Measurements from ENCODE around the gene KLF11.

KLF11 gene

DNA sequence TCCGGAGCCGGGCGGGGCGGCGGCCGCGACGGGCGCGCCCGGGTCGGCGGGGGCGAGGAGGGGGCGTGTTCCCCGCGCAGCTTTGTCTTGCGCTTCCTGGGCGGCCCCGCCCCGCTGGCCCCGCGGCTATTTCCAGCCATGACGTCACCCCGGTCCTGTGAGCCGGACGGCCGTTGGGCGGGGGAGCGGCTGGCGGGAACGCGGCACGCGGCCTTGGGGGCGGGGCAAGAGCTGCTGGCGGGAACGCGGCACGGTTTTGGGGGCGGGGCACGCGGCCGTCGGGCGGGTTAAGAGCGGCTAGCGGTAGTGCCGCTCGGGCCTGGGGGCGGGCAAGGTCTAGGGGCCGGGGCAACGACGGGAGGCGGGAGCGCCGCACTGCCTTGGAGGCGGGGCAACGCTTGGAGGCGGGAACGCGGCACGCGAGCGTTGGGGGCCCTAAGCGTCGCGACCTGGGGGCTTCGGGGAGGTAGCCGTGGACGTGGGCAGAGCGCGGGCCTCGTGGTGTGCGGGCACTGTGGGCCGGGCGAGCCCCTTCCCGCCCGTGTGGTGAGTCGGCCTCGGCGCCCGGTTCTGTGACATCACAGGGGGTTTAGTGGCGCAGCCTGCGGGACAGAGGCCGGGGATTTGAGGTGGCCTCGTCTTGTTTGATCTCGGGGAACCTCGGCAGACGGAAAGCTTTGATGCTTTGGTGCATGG, 704 bp downstream of the KLF11 start:
- DNase-seq: peak; percentile 91

DNA sequence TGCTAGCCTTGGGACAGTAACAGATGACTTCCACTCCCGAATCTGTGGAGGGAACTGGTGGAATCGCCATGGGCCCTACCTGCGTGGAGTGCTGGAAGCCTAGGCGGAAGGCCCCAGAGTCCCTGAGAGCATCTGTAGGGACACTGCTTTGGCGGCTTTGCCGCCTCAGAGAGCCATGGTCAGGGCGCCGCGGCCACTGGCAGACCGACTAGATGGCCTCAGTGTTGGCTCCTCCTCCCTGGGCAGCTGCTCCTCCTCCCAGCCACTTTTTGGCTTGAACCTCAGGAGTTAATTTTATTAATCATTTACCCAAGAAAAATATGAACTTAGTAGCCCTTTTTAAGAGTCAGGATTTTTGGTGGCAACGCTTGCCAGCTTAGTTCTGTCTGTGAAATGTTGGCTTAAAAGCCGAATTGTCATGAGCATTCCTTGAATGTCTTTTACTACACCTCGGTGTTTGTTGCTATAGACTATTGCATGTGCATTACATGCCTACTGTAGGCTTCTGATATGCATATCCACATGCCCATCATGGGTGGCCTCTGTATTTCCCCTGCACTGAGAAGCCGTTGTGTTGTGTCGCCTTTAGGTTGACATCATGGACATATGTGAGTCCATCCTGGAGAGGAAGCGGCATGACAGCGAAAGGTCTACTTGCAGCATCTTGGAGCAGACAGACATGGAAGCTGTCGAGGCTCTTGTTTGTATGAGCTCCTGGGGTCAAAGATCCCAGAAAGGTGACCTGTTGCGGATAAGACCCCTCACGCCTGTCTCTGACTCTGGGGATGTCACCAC, 2.4 kb downstream of the KLF11 start:
- no peak for DNase-seq

DNA sequence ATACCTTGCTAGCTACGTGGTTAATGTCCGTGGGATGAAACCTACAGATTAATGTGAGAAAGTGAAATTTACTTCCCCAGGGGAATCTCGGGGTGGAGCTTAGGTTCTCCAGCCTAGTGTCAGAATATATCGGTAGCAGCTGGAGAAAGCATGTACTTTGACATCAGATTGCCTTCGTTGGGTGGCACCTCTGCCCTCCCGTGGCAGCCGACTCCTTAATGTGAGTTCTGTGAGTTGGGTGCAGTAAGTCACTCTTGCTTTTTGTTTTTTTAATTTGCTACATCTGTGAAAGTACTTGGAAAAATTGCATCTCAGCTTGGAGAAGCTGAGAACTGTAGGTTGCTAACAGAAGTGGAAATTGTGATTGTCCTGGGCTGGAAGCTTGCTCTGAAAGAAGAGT, 3.6 kb downstream of the KLF11 start:
- DNase-seq: no peak

DNA sequence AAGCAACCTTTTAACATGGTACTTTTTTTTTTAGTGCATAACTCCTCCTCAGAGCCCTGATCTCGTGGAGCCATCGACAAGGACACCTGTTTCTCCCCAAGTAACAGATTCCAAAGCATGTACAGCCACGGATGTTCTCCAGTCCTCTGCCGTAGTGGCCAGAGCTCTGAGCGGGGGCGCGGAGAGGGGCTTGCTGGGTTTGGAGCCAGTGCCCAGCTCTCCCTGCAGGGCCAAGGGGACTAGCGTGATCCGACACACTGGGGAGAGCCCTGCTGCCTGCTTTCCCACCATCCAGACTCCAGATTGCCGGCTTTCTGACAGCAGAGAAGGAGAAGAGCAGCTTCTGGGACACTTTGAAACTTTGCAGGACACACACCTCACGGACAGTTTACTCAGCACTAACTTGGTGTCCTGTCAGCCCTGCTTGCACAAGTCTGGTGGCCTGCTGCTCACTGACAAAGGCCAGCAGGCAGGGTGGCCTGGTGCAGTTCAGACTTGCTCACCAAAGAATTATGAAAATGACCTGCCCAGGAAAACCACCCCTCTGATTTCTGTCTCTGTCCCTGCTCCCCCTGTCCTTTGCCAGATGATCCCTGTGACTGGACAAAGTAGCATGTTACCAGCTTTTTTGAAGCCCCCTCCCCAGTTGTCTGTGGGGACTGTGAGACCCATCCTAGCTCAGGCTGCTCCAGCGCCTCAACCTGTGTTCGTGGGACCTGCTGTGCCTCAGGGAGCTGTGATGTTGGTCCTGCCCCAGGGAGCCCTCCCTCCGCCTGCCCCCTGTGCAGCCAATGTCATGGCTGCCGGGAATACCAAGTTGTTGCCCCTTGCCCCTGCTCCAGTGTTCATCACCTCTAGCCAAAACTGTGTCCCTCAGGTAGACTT, 4.5 kb downstream of the KLF11 start:
- no peak for DNase-seq

DNA sequence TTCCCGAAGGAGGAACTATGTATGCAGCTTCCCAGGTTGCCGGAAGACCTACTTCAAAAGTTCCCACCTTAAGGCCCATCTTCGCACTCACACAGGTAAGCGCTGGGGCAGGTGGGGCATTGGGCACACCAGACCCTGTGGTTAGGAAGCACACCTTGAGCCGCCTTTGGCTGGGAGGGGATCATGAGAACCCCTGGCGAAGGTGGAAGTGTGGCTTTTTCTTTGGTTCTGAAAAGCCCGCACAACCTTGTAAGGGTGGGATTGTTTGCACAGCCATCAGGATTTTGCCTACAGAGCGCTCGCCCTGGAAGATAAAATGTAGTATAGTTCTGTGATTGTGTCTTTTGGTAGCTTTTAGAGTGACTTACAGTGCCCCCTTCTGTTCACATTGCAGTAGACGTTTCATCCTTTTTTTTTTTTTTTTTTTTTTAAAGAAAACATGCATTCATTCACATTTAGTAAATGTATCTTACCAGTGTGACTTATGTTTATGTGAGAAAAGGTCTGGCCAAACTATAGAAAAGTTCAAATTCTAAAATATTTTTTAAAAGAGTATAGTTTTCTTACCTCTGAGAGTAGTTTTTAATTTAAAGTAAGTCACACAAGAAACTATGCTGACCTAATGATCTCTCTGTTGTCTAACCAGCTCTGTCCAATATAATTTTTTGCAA, 5.3 kb downstream of the KLF11 start:
- DNase-seq: no peak

DNA sequence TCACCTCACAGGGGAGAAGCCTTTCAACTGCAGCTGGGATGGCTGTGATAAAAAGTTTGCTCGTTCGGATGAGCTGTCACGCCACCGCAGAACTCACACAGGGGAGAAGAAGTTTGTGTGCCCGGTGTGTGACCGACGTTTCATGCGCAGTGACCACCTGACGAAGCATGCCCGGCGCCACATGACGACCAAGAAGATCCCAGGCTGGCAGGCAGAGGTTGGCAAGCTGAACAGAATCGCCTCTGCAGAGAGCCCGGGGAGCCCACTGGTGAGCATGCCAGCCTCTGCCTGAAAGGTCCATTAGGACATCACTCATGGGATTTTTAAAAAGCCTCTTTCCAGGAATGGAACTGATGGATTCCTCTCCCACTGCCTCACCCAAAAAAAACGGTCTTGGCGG, 8.9 kb downstream of the KLF11 start:
- DNase-seq: no peak

DNA sequence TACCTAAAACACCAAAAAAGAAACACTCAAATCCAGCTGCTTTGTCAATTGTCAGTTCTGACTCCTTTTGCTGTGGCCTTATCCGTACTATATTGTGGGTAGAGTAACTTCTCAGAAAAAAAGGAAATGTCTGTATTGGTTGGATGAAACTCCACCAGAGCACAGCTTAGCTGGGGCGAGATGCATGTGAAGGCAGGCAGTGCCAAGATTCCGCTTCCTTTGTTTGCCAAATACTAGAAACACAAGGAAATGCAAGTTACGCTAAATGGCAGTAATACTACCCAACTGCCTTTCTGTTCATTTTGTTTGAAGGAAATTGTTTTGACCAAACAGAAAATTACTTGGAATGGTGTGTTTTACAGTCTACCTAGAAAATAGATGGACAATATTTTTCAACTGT, 10.0 kb downstream of the KLF11 start:
- DNase-seq: no peak

DNA sequence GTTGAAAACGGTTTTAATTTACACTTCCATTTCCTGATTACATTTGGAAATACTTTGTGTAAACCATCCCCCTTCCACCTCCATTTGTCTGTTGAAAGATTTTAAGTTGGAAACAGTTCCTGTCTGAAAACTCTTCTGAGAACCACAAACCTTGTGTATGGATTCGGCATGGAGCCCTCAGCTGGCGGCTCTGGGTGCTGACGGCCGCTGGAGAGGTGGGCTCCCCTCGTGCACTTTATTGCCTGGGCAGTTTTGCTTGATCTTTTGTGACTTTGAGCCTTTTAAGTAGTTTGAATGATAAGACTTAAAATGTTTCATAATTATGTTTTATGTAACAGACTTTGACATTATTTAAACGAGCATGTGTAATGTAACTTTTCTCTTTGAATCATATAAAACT, 11.1 kb downstream of the KLF11 start:
- no peak for DNase-seq

DNA sequence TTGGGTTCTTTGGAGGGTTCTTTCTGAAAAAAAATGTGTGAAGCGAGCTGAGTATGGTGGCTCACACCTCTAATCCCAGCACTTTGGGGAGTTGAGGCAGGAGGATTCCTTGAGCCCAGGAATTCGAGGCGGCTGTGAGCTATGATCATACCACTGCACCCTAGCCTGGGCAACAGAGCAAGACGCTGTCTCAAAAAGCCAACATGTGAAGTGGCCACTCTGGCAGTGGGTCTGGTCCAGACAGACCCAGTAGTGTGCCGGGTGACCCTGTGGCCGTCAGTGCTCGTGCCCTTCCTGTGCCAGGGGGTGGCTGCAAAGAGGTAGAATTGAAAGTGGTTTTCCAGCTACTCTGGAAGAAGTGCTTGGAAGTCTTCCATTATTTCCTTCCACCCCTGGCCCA, 11.6 kb downstream of the KLF11 start:
- DNase-seq: no peak

DNA sequence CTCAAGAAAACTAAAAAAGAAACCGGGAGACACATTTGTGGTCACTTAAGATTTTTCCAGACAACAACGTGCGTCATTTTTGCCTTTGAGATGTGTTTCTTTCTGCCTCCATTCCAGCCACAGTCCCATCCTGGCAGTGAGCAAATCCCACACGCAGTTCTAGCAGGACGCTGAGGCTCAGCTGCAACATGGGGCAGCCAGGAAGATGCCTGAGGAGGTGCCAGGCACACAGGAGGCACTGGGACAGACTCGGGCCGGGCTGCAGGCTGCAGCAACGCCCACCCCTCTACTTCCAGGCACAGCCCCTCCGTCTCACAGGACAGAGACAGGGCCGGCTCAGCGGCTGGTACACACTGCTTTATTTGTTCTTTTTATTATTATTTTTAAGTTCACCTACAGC, 13.1 kb downstream of the KLF11 start:
- no peak for DNase-seq

DNA sequence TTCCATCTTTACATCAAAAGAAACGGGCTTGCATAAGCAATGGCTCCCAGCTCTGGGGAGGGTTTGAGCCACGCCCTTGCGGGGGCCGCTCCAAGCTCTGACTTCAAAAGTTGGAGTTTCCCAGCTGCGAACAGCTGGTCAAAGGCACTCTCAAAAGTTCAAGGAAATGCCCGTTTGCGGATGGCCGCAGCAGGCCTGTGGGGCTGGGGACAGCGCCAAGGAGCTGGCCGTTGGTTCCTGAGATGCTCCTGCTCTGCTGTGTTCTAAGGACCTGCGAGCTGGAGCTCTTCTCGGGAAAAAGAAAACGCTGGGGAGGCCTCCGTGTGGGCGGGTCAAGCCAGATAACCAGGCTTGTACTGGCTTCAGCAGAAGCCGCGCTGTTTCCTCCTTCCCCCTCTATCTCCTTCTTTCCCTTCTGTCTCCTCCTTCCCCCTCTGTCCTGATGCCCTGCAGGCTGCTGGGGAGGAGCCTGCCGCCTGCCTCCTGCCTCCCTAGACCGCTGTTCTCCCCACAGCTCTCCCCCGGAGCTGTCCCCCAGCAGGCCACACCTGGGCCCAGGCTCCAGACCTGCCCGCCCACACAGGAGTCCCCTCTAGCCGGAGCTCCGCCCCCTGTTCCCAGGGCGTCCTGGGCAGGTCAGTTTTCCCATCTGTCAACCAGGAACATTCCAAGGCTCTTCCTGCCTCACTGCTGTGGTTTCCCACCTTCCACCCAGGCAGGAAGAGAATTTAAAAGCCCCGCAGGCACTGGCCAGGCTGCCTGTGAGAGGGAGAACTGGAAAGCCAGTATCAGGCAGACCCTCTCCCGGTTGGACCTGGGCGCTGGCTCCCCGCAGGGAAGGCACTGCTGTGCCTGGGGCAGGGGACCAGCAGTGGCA, 14.1 kb downstream of the KLF11 start:
- DNase-seq: no peak

DNA sequence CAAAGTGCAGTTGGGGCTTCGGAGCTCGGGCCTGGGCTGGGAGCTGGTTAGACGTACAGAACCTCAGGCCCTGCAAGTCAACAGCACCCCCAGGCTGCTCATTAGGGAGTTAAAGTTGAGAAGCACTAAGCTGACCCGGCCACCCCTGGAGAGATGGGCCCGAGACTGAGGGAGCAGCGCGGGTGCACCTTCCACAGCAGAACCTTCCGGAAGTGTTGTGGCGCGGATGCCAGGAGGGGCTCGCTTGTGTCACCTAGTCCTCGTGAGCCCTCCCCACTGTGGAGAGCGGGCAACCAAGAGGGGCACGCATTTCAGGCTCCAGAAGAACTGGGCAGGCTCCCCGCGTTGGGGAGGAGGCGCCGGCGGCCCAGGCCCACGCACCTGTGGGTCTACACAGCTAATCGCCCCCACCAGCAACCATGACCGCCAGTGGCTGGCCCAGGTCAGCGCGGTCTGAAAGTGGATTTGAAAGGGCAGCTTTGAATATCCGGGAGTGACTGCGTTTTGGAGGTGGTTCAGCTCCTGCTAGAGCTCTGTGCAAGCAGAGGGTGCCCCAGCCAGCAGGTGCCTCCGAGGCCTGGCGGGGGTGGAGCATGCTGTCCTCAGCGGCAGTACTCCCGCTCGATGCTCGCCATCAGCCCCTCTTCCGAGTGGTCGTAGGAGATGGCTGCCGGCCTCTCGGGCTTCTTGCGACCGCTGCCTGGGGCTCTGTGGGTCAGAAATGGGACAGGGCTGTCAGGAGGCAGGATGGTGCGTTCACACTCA, 15.1 kb downstream of the KLF11 start:
- no peak for DNase-seq

DNA sequence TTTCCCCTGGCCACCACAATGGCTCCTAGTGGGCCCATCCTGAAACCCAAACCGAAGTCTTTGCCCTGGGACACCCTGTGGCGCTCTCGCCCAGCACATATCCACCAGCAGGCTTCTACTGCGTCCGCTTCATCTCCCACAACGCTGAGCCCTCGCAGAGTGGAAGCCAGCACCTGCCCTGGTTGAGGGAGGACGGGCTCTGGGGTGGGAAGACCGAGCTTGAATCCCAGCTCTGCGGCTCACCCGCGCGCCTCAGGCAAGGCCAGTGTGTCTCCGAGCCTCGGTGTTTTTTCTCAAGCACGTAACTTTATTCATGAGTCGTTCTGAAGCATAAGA, 15.6 kb downstream of the KLF11 start:
- DNase-seq: no peak

DNA sequence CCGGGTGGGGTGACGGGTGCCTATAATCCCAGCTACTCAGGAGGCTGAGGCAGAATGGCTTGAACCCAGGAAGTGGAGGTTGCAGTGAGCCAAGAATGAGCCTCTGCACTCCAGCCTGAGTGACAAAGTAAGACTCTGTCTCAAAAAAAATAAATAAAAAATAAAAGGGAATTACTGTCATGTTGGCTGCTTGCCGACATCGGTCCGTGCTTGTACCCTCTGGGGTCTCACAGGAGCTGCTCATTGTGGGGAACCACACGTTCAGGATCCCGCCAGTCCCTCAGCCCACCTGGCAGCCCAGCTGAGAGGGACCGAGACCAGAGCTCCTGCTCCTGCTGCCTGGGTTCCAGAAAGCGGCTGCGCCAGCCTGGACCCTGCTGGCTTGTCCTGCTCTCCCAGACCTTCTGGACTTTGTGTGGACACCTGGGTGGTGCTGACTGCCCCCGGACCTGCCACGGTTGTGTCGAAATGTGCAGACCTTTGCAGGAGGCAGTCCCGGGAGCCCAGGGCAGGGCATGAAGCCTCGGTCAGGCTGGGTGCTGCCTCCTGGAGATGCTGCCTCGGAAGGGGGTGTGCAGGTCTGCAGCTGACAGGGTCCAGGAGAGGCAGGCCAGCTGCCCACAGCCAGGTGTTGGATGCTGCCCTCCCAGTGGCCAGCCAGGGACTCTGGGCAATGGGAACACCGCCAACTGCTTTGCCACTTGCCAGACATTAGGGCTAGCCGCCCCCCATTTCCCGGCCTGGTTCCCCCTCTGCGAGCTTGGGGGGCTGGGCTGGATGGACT, 16.4 kb downstream of the KLF11 start:
- no peak for DNase-seq

DNA sequence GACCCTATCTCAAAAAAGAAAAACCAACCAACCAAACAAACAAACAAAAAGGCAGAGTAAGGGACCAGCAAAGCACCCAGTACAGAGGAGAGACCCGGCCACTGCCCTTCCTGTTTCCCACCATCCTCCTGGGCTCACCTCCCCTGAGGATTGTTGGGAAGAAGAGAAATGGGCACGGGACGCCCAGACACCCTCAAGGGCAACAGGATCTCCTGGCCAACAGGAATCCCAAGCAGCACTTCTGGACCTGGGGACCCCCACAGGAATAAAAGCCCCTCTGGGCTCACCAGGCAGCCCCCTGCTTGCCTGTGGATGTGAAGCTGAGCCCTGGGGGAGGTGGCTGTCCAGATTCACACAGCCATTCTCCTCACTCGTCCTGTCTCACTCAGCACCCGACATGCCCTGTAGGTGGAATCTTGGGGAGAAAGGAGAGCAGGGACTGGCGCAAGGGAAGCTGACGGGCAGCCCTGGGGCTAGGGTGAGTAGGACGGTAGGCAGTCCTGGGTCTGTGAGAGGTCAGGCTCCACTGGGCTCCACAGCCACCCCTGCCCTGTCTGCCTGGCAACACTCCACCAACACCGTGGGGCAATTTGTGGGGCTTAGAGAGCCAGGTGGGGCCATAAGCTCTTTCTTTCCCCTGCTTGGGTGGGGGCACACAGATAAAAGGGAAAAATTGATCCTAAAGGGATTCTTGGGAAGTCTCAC, 18.0 kb downstream of the KLF11 start:
- DNase-seq: no peak

DNA sequence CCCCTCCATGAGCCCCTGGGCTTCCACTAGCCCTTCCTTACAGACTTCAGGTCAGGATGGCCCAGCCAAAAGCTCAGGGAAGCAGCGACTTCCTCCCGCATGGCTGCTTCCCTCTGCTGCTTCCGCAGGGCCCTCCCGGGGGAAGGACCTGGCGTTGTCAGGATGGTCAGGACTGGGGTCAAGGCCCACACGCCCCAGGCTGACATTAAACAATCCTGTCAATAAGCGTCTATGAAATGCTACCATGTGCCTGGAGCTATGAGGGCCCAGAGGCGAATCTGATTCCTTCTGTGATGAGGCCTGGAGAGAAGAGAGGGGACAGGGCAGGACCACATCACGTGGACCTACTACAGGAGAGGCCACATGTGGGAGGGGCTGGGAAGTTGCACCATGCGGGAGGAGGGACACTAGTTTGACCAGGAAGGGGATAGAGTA, 19.6 kb downstream of the KLF11 start:
- no peak for DNase-seq

DNA sequence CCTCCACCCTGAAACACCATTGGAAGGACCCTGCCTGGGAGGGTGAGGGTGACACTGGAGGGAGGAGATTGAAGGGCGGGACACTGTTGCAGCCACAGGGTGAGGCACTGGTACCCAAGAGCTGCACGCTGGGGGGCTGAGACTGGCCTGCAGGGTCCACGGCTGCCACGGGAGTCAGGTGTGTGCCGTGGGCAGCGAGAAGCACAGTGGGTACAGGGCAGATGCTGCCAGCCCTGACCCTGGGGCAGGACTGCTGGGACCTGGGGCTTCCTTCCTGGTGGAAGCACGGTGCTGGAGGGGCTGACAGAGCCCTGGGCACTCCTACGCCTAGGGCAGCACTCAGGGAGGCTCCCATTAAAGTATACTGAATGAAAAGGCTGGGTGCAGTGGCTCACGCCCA, 20.2 kb downstream of the KLF11 start:
- no peak for DNase-seq

DNA sequence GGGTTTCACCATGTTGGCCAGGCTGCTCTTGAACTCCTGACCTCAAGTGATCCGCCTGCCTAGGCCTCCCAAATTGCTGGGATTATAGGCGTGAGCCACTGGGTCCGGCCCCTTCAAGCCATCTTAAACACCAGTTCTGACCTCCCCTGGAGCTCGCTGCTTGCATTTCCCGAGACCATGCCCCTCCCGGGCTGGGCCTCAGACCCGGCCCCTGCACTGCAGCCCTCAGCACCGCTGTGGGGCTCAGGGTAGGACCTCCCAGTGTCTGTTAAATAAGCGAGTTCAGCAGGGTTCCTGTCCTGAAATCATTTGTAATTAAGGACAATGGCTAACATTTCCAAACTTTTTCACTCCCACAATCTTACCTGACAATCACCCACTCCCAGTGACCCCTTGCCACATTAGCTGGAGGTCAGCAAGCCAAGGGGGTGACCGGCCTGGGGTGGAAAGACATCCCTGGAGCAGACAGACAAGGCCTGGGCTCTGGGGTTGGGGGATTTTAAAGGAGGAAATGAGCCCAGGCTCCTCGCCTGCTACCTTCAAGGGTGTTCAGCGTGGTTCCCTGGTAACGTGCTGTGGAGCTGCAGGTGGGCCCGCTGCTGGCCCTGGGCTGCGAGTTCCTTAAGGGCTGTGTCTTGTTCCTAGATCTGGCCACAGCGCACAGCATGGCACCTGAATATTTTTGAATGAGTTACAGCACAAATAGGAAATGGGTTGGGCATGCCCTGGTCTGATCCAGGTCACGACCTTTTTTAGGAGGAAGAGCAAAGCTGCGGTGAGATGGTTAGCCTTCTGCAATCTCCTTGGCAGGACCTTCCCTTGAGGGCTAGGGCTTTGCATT, 21.8 kb downstream of the KLF11 start:
- DNase-seq: no peak

DNA sequence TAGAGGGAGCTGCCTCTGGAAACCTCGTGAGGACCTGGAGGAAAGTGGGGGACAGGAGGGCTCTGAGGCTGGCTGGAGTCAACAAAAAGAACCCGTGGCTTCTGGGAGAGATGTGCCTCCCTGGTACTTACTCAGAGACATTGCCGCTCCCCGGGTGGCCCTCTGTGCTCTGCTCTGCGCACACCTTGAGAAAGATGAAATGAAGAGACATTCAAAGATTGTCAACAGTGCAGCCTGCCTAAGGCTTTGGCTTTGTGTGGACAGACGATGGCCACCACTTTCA, 22.4 kb downstream of the KLF11 start:
- DNase-seq: no peak

All from activated naive CD4-positive, alpha-beta T cell treated with Interleukin-2 at 50 U/mL for 16 hours (primary cell).